OCI-LY3 (cell line): ENCODE results near the gene KRTAP10-11.

ENCODE experiments used
- EZH2phosphoT487 ChIP-seq: fragments of 200-600 bp; shearing (Covaris generic); IDR thresholded peaks from 2 replicates; pipeline ENCODE4 v1.6.1; 2018; ENCODE audit warnings: antibody characterized with exemption, mixed run types, low read depth
- TF ChIP-seq, protein P1 (sequence below): fragments of 200-600, 300-600 bp; sonication (generic); IDR thresholded peaks from 2 replicates; pipeline ENCODE4 v1.5.1; 2014; ENCODE audit warnings: antibody characterized with exemption, low read length, low read depth

DNA sequence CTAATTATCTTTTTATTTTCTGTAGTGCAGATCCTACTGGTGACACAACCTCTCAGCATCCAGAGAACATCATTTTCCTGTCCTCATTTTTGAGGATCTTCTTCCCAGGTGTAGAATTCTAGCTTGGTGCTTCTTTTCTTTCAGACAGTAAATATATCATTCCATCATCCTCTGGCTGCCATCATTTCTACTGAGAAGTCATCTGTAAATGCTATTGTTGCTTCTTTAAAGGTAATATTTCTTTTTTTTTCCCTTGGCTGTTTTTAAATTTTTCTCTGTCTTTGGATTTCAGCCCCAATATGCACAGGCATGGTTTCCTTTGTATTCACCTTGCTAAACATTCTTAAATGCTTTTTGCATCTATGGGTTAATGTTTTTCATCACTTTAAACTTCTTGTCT, 22.6 kb upstream of the KRTAP10-11 start:
- TF ChIP-seq, protein P1, sequence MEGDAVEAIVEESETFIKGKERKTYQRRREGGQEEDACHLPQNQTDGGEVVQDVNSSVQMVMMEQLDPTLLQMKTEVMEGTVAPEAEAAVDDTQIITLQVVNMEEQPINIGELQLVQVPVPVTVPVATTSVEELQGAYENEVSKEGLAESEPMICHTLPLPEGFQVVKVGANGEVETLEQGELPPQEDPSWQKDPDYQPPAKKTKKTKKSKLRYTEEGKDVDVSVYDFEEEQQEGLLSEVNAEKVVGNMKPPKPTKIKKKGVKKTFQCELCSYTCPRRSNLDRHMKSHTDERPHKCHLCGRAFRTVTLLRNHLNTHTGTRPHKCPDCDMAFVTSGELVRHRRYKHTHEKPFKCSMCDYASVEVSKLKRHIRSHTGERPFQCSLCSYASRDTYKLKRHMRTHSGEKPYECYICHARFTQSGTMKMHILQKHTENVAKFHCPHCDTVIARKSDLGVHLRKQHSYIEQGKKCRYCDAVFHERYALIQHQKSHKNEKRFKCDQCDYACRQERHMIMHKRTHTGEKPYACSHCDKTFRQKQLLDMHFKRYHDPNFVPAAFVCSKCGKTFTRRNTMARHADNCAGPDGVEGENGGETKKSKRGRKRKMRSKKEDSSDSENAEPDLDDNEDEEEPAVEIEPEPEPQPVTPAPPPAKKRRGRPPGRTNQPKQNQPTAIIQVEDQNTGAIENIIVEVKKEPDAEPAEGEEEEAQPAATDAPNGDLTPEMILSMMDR = no peak
- TF ChIP-seq EZH2phosphoT487 = no peak
